HepG2 (cell line): ENCODE data around the gene NEU4. TPM values are rescaled to one million over a fixed set of nuclear protein-coding genes. Genes with fewer than 3 reads are reported as not detected.

ENCODE experiments used
- BCL6 ChIP-seq: IDR thresholded peaks from 2 replicates; pipeline ENCODE4 v1.6.1; 2016; ENCODE audit warnings: missing genetic modification reagents, missing compliant biosample characterization
- BRD4 ChIP-seq: sonication (generic); formaldehyde crosslinking; IDR thresholded peaks from 2 replicates; pipeline ENCODE4 v1.4.0; 2020; ENCODE audit warnings: missing genetic modification reagents
- CHD2 ChIP-seq: IDR thresholded peaks from 2 replicates; pipeline ENCODE4 v1.6.1; 2011; ENCODE audit warnings: low read depth, low read length, improper control_type of control experiment
- GLI4 ChIP-seq: sonication (generic); formaldehyde crosslinking; IDR thresholded peaks from 2 replicates; pipeline ENCODE4 v1.5.1; 2020; ENCODE audit warnings: missing genetic modification reagents, mild to moderate bottlenecking, moderate library complexity, borderline replicate concordance
- HOXD1 ChIP-seq: sonication (generic); formaldehyde crosslinking; IDR thresholded peaks from 2 replicates; pipeline ENCODE4 v1.5.0; 2020; ENCODE audit warnings: missing genetic modification reagents
- JARID2 ChIP-seq: sonication (generic); formaldehyde crosslinking; IDR thresholded peaks from 2 replicates; pipeline ENCODE4 v1.8.1; 2023; ENCODE audit warnings: missing genetic modification reagents, inconsistent platforms; ENCODE audit not compliant: insufficient replicate concordance
- KLF12 ChIP-seq: sonication (generic); formaldehyde crosslinking; IDR thresholded peaks from 2 replicates; pipeline ENCODE4 v1.4.0; 2020; ENCODE audit warnings: missing genetic modification reagents, borderline replicate concordance
- MAFF ChIP-seq: IDR thresholded peaks from 2 replicates; pipeline ENCODE4 v1.6.1; 2011; ENCODE audit warnings: low read depth, low read length, improper control_type of control experiment
- NR2F2 ChIP-seq: IDR thresholded peaks from 2 replicates; pipeline ENCODE4 v1.6.1; 2012; ENCODE audit warnings: low read depth, inconsistent platforms, borderline replicate concordance
- REL ChIP-seq: sonication (generic); formaldehyde crosslinking; conservative IDR thresholded peaks from 2 replicates; pipeline ENCODE4 v1.8.0; 2022; ENCODE audit warnings: mild to moderate bottlenecking, missing genetic modification reagents, moderate library complexity
- SNAI1 ChIP-seq: sonication (generic); formaldehyde crosslinking; IDR thresholded peaks from 2 replicates; pipeline ENCODE4 v1.5.0; 2020; ENCODE audit warnings: mild to moderate bottlenecking, missing genetic modification reagents, borderline replicate concordance
- SRSF4 ChIP-seq: fragments of 200-400 bp; formaldehyde crosslinking; IDR thresholded peaks from one replicate; pipeline ENCODE4 v1.6.1; 2018; ENCODE audit warnings: mild to moderate bottlenecking, low read depth, low read length, moderate library complexity; ENCODE audit not compliant: poor library complexity, severe bottlenecking
- WIZ ChIP-seq: sonication (generic); formaldehyde crosslinking; IDR thresholded peaks from 2 replicates; pipeline ENCODE4 v1.5.1; 2020; ENCODE audit warnings: mild to moderate bottlenecking, missing genetic modification reagents
- ZEB1 ChIP-seq: IDR thresholded peaks from 2 replicates; pipeline ENCODE4 v1.6.1; 2012; ENCODE audit warnings: mild to moderate bottlenecking, low read depth, inconsistent platforms; ENCODE audit not compliant: insufficient replicate concordance
- ZFP36L1 ChIP-seq: sonication (generic); formaldehyde crosslinking; IDR thresholded peaks from 2 replicates; pipeline ENCODE4 v1.8.0; 2022; ENCODE audit warnings: mild to moderate bottlenecking, missing genetic modification reagents, moderate library complexity
- ZNF138 ChIP-seq: sonication (generic); formaldehyde crosslinking; IDR thresholded peaks from 2 replicates; pipeline ENCODE4 v1.5.0; 2020; ENCODE audit warnings: mild to moderate bottlenecking, low read depth, missing genetic modification reagents
- ZNF263 ChIP-seq: sonication (generic); formaldehyde crosslinking; IDR thresholded peaks from 2 replicates; pipeline ENCODE4 v1.4.0; 2020; ENCODE audit warnings: missing genetic modification reagents
- ZNF558 ChIP-seq: sonication (generic); formaldehyde crosslinking; IDR thresholded peaks from 2 replicates; pipeline ENCODE4 v1.9.0; 2022; ENCODE audit warnings: mild to moderate bottlenecking, missing genetic modification reagents, borderline replicate concordance
- ZNF7 ChIP-seq: IDR thresholded peaks from 2 replicates; pipeline ENCODE4 v1.6.1; 2016; ENCODE audit warnings: missing biosample characterization, missing genetic modification reagents
- ZNF703 ChIP-seq: sonication (generic); formaldehyde crosslinking; IDR thresholded peaks from 2 replicates; pipeline ENCODE4 v1.5.1; 2020; ENCODE audit warnings: missing genetic modification reagents, mild to moderate bottlenecking, moderate library complexity, borderline replicate concordance
- ZNF709 ChIP-seq: sonication (generic); formaldehyde crosslinking; IDR thresholded peaks from 2 replicates; pipeline ENCODE4 v1.5.0; 2020; ENCODE audit warnings: mild to moderate bottlenecking, missing genetic modification reagents
- ZNF777 ChIP-seq: sonication (generic); formaldehyde crosslinking; IDR thresholded peaks from 2 replicates; pipeline ENCODE4 v1.4.0; 2020; ENCODE audit warnings: missing genetic modification reagents
- ZSCAN12 ChIP-seq: sonication (generic); formaldehyde crosslinking; IDR thresholded peaks from 2 replicates; pipeline ENCODE4 v1.9.0; 2021; ENCODE audit warnings: mild to moderate bottlenecking, missing genetic modification reagents
- polyA plus RNA-seq, 8 experiments: library from polyadenylated mRNA; depleted of rRNA in 3 of 8; stranded (reverse) in 7 of 8; unstranded in 1 of 8; fragments of >200 nt; fragmentation: Illumina TruSeq in 4 of 8; extraction: Trizol in 4 of 8; gene quantifications; 2 replicates each; pipeline versions ENCODE4 v1.2.1 to v1.2.3, GENCODE V29; 2011 to 2016; ENCODE audit warnings: low read depth in 4 of 8, missing spikeins in 1 of 8, mixed read lengths in 1 of 8; ENCODE audit not compliant: insufficient read depth in 1 of 8
- total RNA-seq, 5 experiments: library from RNA; depleted of rRNA; stranded (reverse); fragments of >200 nt; fragmentation: Illumina TruSeq; extraction: Trizol; gene quantifications; 2 replicates each; pipeline ENCODE4 v1.2.3, GENCODE V29; 2016; ENCODE audit warnings: low read depth in 1 of 5
- TF ChIP-seq, protein P1 (sequence below): sonication (generic); formaldehyde crosslinking; conservative IDR thresholded peaks from 2 replicates; pipeline ENCODE4 v1.8.1; 2023; ENCODE audit warnings: missing genetic modification reagents
- TF ChIP-seq, protein P2 (sequence below): sonication (generic); formaldehyde crosslinking; IDR thresholded peaks from 2 replicates; pipeline ENCODE4 v1.5.0; 2020; ENCODE audit warnings: mild to moderate bottlenecking, missing genetic modification reagents
- TF ChIP-seq, protein P3 (sequence below): sonication (generic); formaldehyde crosslinking; IDR thresholded peaks from 2 replicates; pipeline ENCODE4; 2020; ENCODE audit warnings: missing genetic modification reagents, mild to moderate bottlenecking, borderline replicate concordance

NEU4 gene
- total and polyA plus RNA-seq, 2 of the 13 experiments (the other 11 are each of a cell fraction or from before 2014, with no cell fraction given): 53.5 to 107 TPM

DNA sequence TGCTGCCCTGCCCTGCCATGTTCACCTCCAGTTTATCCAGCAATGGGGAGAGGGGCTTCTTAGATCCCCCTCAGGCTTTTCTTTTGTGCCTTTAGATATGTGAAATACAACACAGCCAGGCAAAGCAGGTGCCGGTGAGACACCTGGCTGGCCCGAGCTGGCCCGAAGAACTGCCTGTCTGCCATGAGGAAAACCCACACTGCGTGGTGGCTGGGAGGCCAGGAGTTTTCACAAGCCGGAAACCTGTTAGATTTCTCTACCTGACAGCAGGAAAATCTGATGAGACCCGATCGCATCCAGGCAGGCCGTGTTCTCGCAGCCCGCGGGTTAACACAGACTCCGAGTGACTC lies 38.1 kb upstream of the NEU4 start (continued):
- TF ChIP-seq, protein P1, sequence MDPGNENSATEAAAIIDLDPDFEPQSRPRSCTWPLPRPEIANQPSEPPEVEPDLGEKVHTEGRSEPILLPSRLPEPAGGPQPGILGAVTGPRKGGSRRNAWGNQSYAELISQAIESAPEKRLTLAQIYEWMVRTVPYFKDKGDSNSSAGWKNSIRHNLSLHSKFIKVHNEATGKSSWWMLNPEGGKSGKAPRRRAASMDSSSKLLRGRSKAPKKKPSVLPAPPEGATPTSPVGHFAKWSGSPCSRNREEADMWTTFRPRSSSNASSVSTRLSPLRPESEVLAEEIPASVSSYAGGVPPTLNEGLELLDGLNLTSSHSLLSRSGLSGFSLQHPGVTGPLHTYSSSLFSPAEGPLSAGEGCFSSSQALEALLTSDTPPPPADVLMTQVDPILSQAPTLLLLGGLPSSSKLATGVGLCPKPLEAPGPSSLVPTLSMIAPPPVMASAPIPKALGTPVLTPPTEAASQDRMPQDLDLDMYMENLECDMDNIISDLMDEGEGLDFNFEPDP (CRISPR knock-in tag): no peak
- TF ChIP-seq, protein P2, sequence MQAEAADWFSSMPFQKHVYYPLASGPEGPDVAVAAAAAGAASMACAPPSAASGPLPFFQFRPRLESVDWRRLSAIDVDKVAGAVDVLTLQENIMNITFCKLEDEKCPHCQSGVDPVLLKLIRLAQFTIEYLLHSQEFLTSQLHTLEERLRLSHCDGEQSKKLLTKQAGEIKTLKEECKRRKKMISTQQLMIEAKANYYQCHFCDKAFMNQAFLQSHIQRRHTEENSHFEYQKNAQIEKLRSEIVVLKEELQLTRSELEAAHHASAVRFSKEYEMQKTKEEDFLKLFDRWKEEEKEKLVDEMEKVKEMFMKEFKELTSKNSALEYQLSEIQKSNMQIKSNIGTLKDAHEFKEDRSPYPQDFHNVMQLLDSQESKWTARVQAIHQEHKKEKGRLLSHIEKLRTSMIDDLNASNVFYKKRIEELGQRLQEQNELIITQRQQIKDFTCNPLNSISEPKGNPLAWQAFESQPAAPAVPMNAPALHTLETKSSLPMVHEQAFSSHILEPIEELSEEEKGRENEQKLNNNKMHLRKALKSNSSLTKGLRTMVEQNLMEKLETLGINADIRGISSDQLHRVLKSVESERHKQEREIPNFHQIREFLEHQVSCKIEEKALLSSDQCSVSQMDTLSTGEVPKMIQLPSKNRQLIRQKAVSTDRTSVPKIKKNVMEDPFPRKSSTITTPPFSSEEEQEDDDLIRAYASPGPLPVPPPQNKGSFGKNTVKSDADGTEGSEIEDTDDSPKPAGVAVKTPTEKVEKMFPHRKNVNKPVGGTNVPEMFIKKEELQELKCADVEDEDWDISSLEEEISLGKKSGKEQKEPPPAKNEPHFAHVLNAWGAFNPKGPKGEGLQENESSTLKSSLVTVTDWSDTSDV: 0 out of 2 replicates have a peak, but pooled peaks have one; percentile 40
- TF ChIP-seq SNAI1 (CRISPR knock-in tag): peak; percentile 51; the same call in 1 of the 2 replicates
- TF ChIP-seq NR2F2: no peak
- no peak for TF ChIP-seq ZNF7
- peak; percentile 97; the same call in 1 of the 2 replicates for TF ChIP-seq GLI4 (CRISPR knock-in tag)
- 0 out of 2 replicates have a peak, but pooled peaks have one; percentile 2 for TF ChIP-seq ZSCAN12 (CRISPR knock-in tag)
- no peak for TF ChIP-seq JARID2 (CRISPR knock-in tag)
- TF ChIP-seq BRD4 (CRISPR knock-in tag): no peak
- TF ChIP-seq, protein P3, sequence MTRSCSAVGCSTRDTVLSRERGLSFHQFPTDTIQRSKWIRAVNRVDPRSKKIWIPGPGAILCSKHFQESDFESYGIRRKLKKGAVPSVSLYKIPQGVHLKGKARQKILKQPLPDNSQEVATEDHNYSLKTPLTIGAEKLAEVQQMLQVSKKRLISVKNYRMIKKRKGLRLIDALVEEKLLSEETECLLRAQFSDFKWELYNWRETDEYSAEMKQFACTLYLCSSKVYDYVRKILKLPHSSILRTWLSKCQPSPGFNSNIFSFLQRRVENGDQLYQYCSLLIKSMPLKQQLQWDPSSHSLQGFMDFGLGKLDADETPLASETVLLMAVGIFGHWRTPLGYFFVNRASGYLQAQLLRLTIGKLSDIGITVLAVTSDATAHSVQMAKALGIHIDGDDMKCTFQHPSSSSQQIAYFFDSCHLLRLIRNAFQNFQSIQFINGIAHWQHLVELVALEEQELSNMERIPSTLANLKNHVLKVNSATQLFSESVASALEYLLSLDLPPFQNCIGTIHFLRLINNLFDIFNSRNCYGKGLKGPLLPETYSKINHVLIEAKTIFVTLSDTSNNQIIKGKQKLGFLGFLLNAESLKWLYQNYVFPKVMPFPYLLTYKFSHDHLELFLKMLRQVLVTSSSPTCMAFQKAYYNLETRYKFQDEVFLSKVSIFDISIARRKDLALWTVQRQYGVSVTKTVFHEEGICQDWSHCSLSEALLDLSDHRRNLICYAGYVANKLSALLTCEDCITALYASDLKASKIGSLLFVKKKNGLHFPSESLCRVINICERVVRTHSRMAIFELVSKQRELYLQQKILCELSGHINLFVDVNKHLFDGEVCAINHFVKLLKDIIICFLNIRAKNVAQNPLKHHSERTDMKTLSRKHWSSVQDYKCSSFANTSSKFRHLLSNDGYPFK (CRISPR knock-in tag): no peak
- TF ChIP-seq WIZ: no peak
- 0 out of 2 replicates have a peak, but pooled peaks have one; percentile 11 for TF ChIP-seq CHD2
- TF ChIP-seq ZNF263 (CRISPR knock-in tag): no peak
- TF ChIP-seq ZNF558 (CRISPR knock-in tag): peak; percentile 97; the same call in 1 of the 2 replicates
- peak; percentile 62; the same call in 1 of the 2 replicates for TF ChIP-seq ZNF703 (CRISPR knock-in tag)
- TF ChIP-seq ZEB1: peak; percentile 5
- TF ChIP-seq KLF12 (CRISPR knock-in tag): 0 out of 2 replicates have a peak, but pooled peaks have one; percentile 6
- TF ChIP-seq ZNF138 (CRISPR knock-in tag): 0 out of 2 replicates have a peak, but pooled peaks have one; percentile 36
- TF ChIP-seq SRSF4: peak; percentile 60
- TF ChIP-seq ZFP36L1: no peak
- no peak for TF ChIP-seq MAFF
- no peak for TF ChIP-seq REL
- TF ChIP-seq ZNF777 (CRISPR knock-in tag): peak; percentile 65
- no peak; the same call in 1 of the 2 replicates for TF ChIP-seq ZNF709 (CRISPR knock-in tag)
- TF ChIP-seq BCL6 (CRISPR knock-in tag): no peak
- TF ChIP-seq HOXD1: no peak
